Upper lobe of left lung (tissue), 4 donors: ENCODE data around the gene SDR9C7.

Experiments
- CTCF ChIP-seq, 6 experiments: fragments of 450-650 bp in 4 of 6; fragments of 200-600 bp in 2 of 6; sonication (generic) in 2 of 6; IDR thresholded peaks; one replicate each; pipeline ENCODE4 v1.5.1; 2016 to 2019; ENCODE audit warnings: antibody characterized with exemption in 6 of 6
- EP300 ChIP-seq, 4 donors: sonication (generic); formaldehyde crosslinking; IDR thresholded peaks; one replicate each; pipeline ENCODE4 v1.5.1; 2017; ENCODE audit warnings: antibody characterized with exemption in 4 of 4, control low read depth in 2 of 4
- POLR2A ChIP-seq, 4 donors: fragments of 450-650 bp; IDR thresholded peaks; one replicate each; pipeline ENCODE4 v1.5.1; 2016 to 2017; ENCODE audit warnings: antibody characterized with exemption in 4 of 4, mild to moderate bottlenecking in 2 of 4
- POLR2AphosphoS5 ChIP-seq, 2 donors: sonication (generic); formaldehyde crosslinking; IDR thresholded peaks; one replicate each; pipeline ENCODE4 v1.5.1; 2017; ENCODE audit warnings: antibody characterized with exemption in 2 of 2

- TF ChIP-seq EP300 (IDR thresholded peaks at IDR 0.05) (no peak), POLR2A (IDR thresholded peaks at IDR 0.05) (no peak), CTCF (IDR thresholded peaks at IDR 0.05) (no peak), POLR2AphosphoS5 (IDR thresholded peaks at IDR 0.05) (no peak)
Measured at GRCh38 chr12:56980268-56980667, 46.1 kb upstream of the SDR9C7 start.
